A172 (cell line): ENCODE results near the gene ARHGEF28. TPM values are rescaled to one million over a fixed set of nuclear protein-coding genes. Genes with fewer than 3 reads are reported as not detected.

Experiments
- DNase-seq: peaks from one replicate; pipeline ENCODE4 v3.0.0-alpha.2; 2015; ENCODE audit warnings: low spot score
- total RNA-seq: library from RNA; depleted of rRNA; stranded (reverse); fragments of >200 nt; shearing (Covaris generic); gene quantifications from 2 replicates; pipeline ENCODE4 v1.2.3, GENCODE V29; 2014

The ARHGEF28 gene
- total RNA-seq, 1 experiment from 2014 or later: 15.9 TPM

DNA sequence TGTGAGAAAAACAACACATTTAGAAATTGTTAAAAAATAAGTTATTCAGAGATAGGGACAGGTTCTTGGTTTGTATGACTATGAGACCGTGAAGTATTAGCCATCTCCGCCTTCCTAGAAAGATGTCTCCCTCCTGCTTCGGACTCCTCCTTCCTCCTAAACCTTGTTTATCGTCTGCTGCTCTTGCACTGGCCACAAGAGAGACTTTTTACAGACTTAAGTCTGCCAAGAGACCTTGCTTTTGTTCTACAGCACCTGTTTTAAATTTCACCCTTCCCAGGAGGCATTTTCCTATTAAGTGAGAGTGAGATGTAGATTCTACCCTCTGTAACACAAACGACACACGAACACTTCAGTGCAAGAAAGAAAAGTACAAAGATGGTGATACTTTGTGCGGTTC lies 274.6 kb downstream of the ARHGEF28 start:
- no peak for DNase-seq

DNA sequence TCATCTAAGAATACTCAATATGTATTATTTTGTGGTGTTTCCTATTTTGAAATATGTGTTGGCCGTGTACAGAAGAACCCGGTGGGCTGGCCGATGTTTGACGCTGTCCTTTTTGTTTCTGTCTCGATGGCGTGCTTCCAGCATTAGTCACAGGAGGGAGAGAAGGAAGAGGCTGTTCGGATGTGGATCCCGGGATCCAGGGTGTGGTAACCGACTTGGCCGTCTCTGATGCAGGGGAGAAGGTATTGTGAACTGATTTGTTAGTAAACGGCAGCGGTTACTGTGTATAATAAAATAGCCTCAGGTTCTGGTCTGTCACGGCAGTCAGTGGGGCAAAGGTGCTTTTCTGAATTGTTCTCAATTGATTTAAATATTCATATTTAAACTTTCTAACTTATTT lies 275.0 kb downstream of the ARHGEF28 start:
- DNase-seq: peak; percentile 79

DNA sequence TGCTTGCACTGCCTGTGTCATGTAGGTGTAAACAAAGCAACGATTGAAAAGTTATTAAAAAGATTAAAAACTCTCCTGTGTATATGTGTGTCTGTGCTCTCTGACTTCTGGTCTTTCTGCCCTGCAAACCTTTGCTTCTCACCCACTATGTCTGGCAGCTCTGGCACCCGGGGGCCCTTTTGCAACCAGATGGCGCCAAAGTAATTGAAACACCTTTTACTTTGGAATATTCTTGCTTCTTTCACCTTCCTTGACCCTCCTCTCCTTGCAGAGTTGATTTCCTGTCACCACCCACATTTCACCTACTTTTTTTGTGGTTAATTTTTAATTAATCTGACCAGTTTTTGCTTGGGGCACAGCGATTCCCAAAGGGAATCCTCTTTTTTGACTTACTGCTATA lies 275.5 kb downstream of the ARHGEF28 start:
- peak; percentile 41 for DNase-seq

DNA sequence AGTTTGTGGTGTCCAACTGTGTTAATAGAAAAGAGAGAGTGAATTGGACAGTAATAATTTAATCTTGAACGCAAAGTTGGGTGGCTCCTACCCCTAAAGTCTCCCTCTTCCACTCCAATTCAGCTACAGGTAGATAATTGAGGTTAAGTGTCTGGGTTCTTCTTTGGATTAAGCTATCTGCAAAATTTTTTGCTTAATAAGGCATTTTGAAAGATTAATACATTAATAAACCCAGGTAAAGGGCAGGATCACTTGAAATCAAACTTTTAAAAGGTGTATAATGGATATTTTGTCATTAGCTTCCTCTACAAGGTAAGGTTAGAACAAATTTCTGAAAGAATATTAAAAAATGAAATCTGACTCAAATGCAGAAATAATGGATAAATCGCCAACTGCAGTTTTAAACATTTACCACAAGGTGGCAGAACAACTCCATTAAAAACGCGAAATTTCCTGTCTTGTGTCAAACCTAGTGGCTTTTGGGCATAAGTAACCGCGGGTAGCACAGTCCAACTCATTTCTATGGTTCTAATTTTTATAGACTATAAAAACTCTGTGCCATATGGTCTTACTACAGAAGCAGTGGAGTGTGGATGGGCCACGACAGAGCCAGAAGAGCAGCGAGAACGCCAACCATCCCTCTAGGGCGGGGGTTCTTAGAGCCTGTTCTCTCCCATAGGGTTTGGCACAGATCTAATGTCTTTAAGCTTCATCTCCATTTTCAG lies 276.5 kb downstream of the ARHGEF28 start:
- DNase-seq: peak; percentile 42

- DNase-seq: no peak
Measured at GRCh38 chr5:73903169-73903568, 277.2 kb downstream of the ARHGEF28 start.

GRCh38 chr5:73906277-73906676 lies 280.3 kb downstream of the ARHGEF28 start:
- no peak for DNase-seq

- no peak for DNase-seq
Measured at GRCh38 chr5:73907164-73907563, 281.2 kb downstream of the ARHGEF28 start.

GRCh38 chr5:73908395-73908794 lies 282.4 kb downstream of the ARHGEF28 start:
- no peak for DNase-seq

DNA sequence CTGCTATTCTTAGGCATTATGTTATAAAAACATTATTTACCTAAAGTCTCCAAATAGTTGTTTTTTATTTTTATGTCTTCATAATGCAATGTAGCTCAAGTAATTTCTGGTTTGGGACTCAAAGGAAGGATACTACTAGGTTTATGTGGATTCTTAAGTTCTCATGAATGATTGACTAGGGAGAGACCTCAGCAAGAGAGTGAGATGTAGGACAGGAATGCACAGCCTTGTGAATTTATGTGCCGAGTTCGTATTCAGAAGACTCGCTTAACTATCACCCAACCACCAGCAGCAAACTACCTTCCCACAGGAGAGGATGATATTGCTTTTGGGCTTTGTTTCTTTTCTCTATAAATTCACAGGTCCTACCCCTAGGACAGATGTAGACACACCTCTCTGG lies 282.9 kb downstream of the ARHGEF28 start:
- no peak for DNase-seq

DNA sequence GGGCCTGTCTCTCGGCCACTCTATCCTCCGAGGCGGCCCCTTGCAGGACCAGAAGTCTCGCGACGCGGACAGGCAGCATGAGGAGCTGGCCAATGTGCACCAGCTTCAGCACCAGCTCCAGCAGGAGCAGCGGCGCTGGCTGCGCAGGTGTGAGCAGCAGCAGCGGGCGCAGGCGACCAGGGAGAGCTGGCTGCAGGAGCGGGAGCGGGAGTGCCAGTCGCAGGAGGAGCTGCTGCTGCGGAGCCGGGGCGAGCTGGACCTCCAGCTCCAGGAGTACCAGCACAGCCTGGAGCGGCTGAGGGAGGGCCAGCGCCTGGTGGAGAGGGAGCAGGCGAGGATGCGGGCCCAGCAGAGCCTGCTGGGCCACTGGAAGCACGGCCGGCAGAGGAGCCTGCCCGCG lies 283.5 kb downstream of the ARHGEF28 start:
- no peak for DNase-seq

- no peak for DNase-seq
Measured at GRCh38 chr5:73911761-73912393, 285.9 kb downstream of the ARHGEF28 start.

- DNase-seq: no peak
Measured at GRCh38 chr5:73912821-73913271, 286.9 kb downstream of the ARHGEF28 start.

GRCh38 chr5:73913971-73914370 lies 288.0 kb downstream of the ARHGEF28 start:
- no peak for DNase-seq

DNA sequence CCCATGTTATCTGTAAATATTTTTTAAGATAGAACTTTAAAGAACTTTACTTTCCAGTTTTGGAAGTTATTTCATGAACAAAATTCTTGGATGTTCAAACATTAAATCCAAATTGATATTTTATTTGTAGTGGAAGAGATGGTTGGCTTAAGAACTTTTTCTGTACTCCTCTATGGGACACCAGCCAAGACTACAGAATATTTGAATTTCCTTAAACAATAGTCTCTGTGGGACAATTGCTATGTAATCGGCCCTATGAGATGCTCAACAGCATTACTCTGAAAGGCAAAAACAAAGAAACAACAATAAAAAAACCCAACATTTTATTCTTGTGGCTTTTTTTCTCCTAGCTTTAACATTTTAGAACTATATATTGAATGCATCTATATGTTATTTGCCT lies 289.3 kb downstream of the ARHGEF28 start:
- DNase-seq: no peak

DNA sequence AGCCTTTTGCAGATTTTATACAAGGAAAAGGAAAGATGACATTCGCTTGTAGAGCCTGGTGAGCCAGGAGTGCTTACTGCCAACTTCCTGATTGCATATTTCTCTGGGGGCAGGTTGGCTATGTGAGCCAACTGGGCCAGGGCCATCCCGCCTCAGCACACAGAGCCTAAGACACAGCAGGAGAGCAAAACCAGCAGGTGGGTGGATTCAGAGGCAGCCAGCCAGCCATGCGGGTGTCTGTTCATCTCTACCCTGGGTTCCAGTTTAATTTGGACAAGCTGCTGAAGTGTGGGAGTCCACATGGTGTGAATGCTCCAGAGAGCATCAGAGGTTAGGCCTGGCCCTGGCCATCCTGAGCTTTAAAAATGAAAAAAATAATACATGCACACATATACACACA lies 291.4 kb downstream of the ARHGEF28 start:
- no peak for DNase-seq

GRCh38 chr5:73917891-73918290 lies 291.9 kb downstream of the ARHGEF28 start:
- no peak for DNase-seq

GRCh38 chr5:73918791-73919221 lies 292.8 kb downstream of the ARHGEF28 start:
- DNase-seq: no peak

- DNase-seq: no peak
Measured at GRCh38 chr5:73921741-73922140, 295.7 kb downstream of the ARHGEF28 start.

DNA sequence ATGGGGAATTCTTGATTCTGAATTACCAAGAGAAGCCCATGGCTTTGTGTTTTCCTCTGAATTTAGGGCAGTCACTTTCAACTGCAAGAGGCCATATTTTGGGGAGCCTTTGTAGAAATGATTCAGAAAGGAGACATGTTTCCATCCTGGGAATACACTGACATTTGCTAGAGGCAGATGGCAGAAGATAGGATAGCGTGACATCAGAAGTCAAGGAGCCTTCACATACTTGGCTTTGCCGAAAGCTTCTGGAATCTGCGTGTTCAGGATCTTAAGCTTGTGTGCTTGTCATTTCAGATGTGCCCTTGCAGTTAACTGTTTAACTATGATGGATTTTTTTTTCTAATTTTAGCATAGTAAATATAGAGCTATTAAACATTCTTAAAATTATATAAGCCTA lies 296.2 kb downstream of the ARHGEF28 start:
- DNase-seq: no peak

DNA sequence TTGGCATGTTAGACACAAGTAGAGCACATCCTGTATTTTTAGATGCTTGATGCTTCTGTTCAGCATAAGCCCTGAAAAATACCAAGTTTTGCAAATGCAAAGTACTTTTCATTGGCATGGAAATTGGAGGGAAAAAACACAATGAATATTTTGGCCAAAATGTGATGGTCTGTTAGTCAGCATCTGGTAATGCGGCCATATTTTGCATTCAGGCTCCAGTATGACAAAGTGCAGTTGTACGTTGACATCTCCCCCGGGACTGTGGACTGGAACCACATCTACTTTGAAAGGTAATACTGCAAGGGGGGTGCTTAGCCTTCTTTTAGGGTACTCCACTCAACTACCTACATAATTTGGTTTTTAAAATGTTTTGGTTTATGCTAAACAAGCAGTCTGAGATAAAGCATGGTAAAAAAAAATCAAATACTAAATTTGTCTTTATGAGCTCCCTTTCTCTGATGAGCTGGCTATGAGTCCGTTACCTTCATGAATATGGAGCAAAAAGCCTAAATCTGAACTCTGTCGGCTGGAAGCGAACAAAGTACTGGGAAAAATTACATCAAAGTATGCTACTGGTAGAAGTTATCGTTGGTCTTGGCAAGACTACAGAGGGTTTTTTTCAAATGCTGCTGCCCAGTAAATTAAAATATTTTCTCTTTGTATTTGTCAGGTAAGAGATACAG lies 297.0 kb downstream of the ARHGEF28 start:
- DNase-seq: no peak

DNA sequence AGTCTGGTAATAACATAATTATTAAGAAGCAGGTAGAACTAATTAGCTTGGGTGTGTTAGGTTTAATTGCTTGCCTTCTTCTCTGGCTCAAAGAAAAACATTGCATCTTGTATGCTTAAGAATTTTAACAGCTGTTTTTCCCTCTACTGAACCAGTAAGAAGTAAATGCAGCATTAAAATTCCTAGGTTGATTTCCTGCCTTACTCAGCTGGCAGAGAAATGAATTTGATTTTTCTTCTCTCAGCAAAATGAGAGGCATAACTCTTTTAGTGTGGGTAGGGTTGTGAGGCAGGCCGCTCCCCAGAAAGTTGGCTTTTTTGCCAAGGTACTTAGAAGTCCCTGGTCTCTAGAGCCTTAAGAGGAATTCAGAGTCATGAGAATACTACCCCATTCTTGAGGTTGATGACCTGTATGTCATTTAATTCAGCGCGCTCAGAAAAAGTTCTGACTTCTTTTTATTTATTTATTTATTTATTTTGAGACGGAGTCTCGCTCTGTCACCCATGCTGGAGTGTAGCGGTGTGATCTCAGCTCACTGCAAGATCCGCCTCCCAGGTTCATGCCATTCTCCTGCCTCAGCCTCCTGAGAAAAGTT lies 302.6 kb downstream of the ARHGEF28 start:
- DNase-seq: no peak

DNA sequence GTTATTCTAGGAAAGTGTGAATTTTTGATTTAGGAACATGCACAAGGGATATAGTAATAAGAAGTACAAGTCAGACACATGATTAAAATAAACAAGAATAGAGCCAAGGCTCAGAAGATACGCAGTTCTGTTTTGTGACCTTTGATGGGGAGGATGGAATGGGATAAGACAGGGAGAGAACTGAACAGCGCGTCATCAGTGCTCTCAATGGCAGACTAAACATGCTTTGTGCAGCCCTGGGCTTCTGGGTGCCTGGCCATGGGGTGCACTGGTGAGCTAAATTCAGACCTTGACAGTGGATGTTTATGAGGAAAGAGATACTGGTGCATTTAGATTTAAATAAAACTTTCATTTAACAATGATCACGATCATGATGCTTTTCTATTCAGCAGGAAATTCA lies 309.7 kb downstream of the ARHGEF28 start:
- DNase-seq: no peak
